ENCODE data around the gene FHOD1. TPM values are rescaled to one million over a fixed set of nuclear protein-coding genes. Genes with fewer than 3 reads are reported as not detected.
A peak's percentile ranks its signal among the peaks of the same experiment; 100 is the strongest.

FHOD1 gene
- total and polyA plus RNA-seq, 2 of the 13 experiments (the other 11 are each of a cell fraction or from before 2014, with no cell fraction given), result 20.0 to 20.8 TPM

- FAIRE-seq (peak; percentile 94), DNase-seq (ENCODE audit: low spot score) (peak; percentile 86), ATAC-seq (peak; percentile 70)
- Histone ChIP-seq H3K9ac (ENCODE audit: insufficient read depth, low read depth, low read length) (peak overlapping the region; percentile 93; the same call in 1 of the 2 replicates), H2AFZ (ENCODE audit: low read length) (no peak overlapping the region), H3K4me3 (replicated peaks in 1 of 3; ENCODE audit: insufficient read depth in 1 of 3, low read depth in 2 of 3, low read length in 3 of 3) (peak overlapping the region in 2 of 3 experiments; percentile 82 to 98; a peak in 4 of 6 replicates), H3K27ac (ENCODE audit: extremely low read length, insufficient read depth, low read length) (no peak overlapping the region), H3K4me1 (ENCODE audit: insufficient read depth, low read length) (peaks cover 48% of the 10 kb centered on the region), H3K27me3 (ENCODE audit: control insufficient read depth in 1 of 2, insufficient read depth in 2 of 2, low read length in 2 of 2) (peaks cover 7 to 10% of the 10 kb centered on the region in 2 experiments; a peak in 2 of 5 replicates), H4K20me1 (ENCODE audit: insufficient read depth, low read length) (no peaks in the 10 kb centered on the region), H3K9me3 (ENCODE audit: low read length) (no peaks in the 10 kb centered on the region), H3K36me3 (replicated peaks in 1 of 2; ENCODE audit: control insufficient read depth in 1 of 2, insufficient read depth in 2 of 2, low read length in 2 of 2) (no peaks in the 10 kb centered on the region), H3K4me2 (ENCODE audit: low read depth, low read length) (peak overlapping the region; percentile 96), H3K79me2 (ENCODE audit: insufficient read depth, low read length) (no peaks in the 10 kb centered on the region)
- ChIA-PET CTCF (ENCODE audit: low intra/inter-chr PET ratio, low total read pairs) (interaction anchor here (0.8 to 2.7 kb wide), 8 partner anchors 11 to 290 kb away, joined by 3 to 28 read pairs (median 4); no protein-coding TSS in a partner anchor), POLR2A (interaction anchor here (1.0 to 2.8 kb wide), 8 partner anchors 12 to 167 kb away, joined by 4 to 18 read pairs (median 6); partner anchors contain the start of genes CBFB, FHOD1, NOL3 and TMEM208)
- no TSS peak for BruUV-seq (replicated peaks)
- in situ Hi-C loops (cut with HindIII; ENCODE audit: extremely low pct_ligation_motif_present, low pct_unique_long_range_greater_than_20kb), result loop anchor here (5.0 kb wide), 1 partner anchor 208 kb away; no protein-coding TSS in a partner anchor
- intact Hi-C loops (cut with micrococcal nuclease; ENCODE audit: unreplicated experiment), result loop anchor here (1.0 to 5.0 kb wide), 3 partner anchors 42 to 208 kb away; partner anchors contain the start of gene TMEM208
- WGBS (ENCODE audit: low lambda C conversion rate), result 36% methylated on average over 34 of the region's 43 CpGs
- peak; percentile 51; the same call in 1 of the 2 replicates for TF ChIP-seq ZFP1 (CRISPR knock-in tag; IDR thresholded peaks at IDR 0.05)
- TF ChIP-seq ELK4 (CRISPR knock-in tag; IDR thresholded peaks at IDR 0.05; ENCODE audit: borderline replicate concordance), result peak; percentile 67; the same call in 1 of the 2 replicates
- TF ChIP-seq ZMAT3 (CRISPR knock-in tag; conservative IDR thresholded peaks at IDR 0.05), result peak; percentile 96
- TF ChIP-seq ZFAT (CRISPR knock-in tag; conservative IDR thresholded peaks at IDR 0.05), result no peak
- peak; percentile 74 for TF ChIP-seq ZGPAT (CRISPR knock-in tag; IDR thresholded peaks at IDR 0.05)
- no peak for TF ChIP-seq ZNF121 (CRISPR knock-in tag; IDR thresholded peaks at IDR 0.05)
- no peak for TF ChIP-seq NFRKB (IDR thresholded peaks at IDR 0.05)
- TF ChIP-seq ZNF784 (CRISPR knock-in tag; IDR thresholded peaks at IDR 0.05; ENCODE audit: borderline replicate concordance), result peak; percentile 48; the same call in 1 of the 2 replicates
- TF ChIP-seq ELF1 (CRISPR knock-in tag; IDR thresholded peaks at IDR 0.05), result peak; percentile 67; the same call in 1 of the 2 replicates
- TF ChIP-seq NFATC3 (CRISPR knock-in tag; IDR thresholded peaks at IDR 0.05), result no peak
- TF ChIP-seq GATA4 (IDR thresholded peaks at IDR 0.05; ENCODE audit: borderline replicate concordance, low read depth), result no peak
- TF ChIP-seq BCL3 (CRISPR knock-in tag; IDR thresholded peaks at IDR 0.05), result peak; percentile 77
- TF ChIP-seq NBN (conservative IDR thresholded peaks at IDR 0.05), result no peak
- peak; percentile 35; the same call in 1 of the 2 replicates for TF ChIP-seq HOXD1 (CRISPR knock-in tag; IDR thresholded peaks at IDR 0.05)
- TF ChIP-seq ZNF749 (CRISPR knock-in tag; IDR thresholded peaks at IDR 0.05; ENCODE audit: borderline replicate concordance), result no peak
- TF ChIP-seq JARID2 (CRISPR knock-in tag; IDR thresholded peaks at IDR 0.05; ENCODE audit: insufficient replicate concordance), result peak; percentile 76
- TF ChIP-seq KLF13 (CRISPR knock-in tag; IDR thresholded peaks at IDR 0.05), result peak; percentile 87
Measured at GRCh38 chr16:67184995-67185650, 62.2 kb downstream of the FHOD1 start.
